ENCODE data around the gene INPP5F.

- TF ChIP-seq CTCF (conservative IDR thresholded peaks at IDR 0.05 in 1 of 2, IDR thresholded peaks at IDR 0.05 in 1 of 2; ENCODE audit: low read depth in 1 of 2, low read length in 2 of 2) (no peak), EZH2 (IDR thresholded peaks at IDR 0.05; ENCODE audit: low read length, missing control alignments) (no peak)
These were observed 105.8 kb downstream of the INPP5F start for GRCh38 chr10:119831656-119832055.
